Measurements from ENCODE around the gene CARD10.

Gene CARD10

GRCh38 chr22:37505989-37506388 is 13.2 kb downstream of the CARD10 start:
- no peak for DNase-seq (ENCODE audit: low read depth)
- H3K4me3 ChIP-seq (ENCODE audit: low read length) = no peak overlapping the region
- TF ChIP-seq CTCF (conservative IDR thresholded peaks at IDR 0.05; ENCODE audit: low read depth, low read length) = no peak

- no peak for TF ChIP-seq CTCF (conservative IDR thresholded peaks at IDR 0.05; ENCODE audit: low read depth, low read length)
- DNase-seq (ENCODE audit: low read depth) = no peak
- H3K4me3 ChIP-seq (ENCODE audit: low read length) = no peak overlapping the region
Measured at GRCh38 chr22:37505565-37505964, 13.7 kb downstream of the CARD10 start.

GRCh38 chr22:37504964-37505363 is 14.3 kb downstream of the CARD10 start:
- DNase-seq (ENCODE audit: low read depth) = no peak
- H3K4me3 ChIP-seq (ENCODE audit: low read length) = no peak overlapping the region
- no peak for TF ChIP-seq CTCF (conservative IDR thresholded peaks at IDR 0.05; ENCODE audit: low read depth, low read length)

- no peak for DNase-seq (ENCODE audit: low read depth)
- no peak overlapping the region for H3K4me3 ChIP-seq (ENCODE audit: low read length)
- no peak for TF ChIP-seq CTCF (conservative IDR thresholded peaks at IDR 0.05; ENCODE audit: low read depth, low read length)
Measured at GRCh38 chr22:37503850-37504249, 15.4 kb downstream of the CARD10 start.

GRCh38 chr22:37503183-37503683 is 16.0 kb downstream of the CARD10 start:
- no peak for TF ChIP-seq CTCF (conservative IDR thresholded peaks at IDR 0.05; ENCODE audit: low read depth, low read length)
- no peak for DNase-seq (ENCODE audit: low read depth)
- no peak overlapping the region for H3K4me3 ChIP-seq (ENCODE audit: low read length)

GRCh38 chr22:37502342-37503182 is 16.7 kb downstream of the CARD10 start:
- no peak for TF ChIP-seq CTCF (conservative IDR thresholded peaks at IDR 0.05; ENCODE audit: low read depth, low read length)
- H3K4me3 ChIP-seq (ENCODE audit: low read length) = no peak overlapping the region
- DNase-seq (ENCODE audit: low read depth) = no peak

Measured in retinal pigment epithelial cell (primary cell).